Keratinocyte (primary cell): ENCODE data around the gene SLC25A19.

ENCODE experiments used
- CTCF ChIP-seq, 3 experiments: IDR thresholded peaks in 1 of 3; conservative IDR thresholded peaks in 1 of 3; optimal IDR thresholded peaks in 1 of 3; 2 replicates in 2 of 3; 3 replicates in 1 of 3; pipeline versions ENCODE3 to v1.5.1; 2011; ENCODE audit warnings: low read length in 3 of 3, mild to moderate bottlenecking in 3 of 3, moderate library complexity in 2 of 3, control low read depth in 1 of 3, inconsistent platforms in 1 of 3; ENCODE audit not compliant: insufficient read depth in 2 of 3; ENCODE audit errors: extremely low read depth in 1 of 3
- EZH2 ChIP-seq: IDR thresholded peaks from one replicate; pipeline ENCODE4 v1.6.1; 2012; ENCODE audit warnings: inconsistent platforms, mild to moderate bottlenecking, low read length, moderate library complexity

GRCh38 chr17:75249564-75249963 is 39.7 kb downstream of the SLC25A19 start:
- no peak for TF ChIP-seq CTCF (optimal IDR thresholded peaks at IDR 0.05 in 1 of 3, IDR thresholded peaks at IDR 0.05 in 1 of 3, conservative IDR thresholded peaks at IDR 0.05 in 1 of 3; ENCODE audit: extremely low read depth in 1 of 3, insufficient read depth in 2 of 3, low read length in 3 of 3)
- TF ChIP-seq EZH2, result no peak
